Immature natural killer cell (primary cell): ENCODE data around the gene AMMECR1L. TPM values are rescaled to one million over a fixed set of nuclear protein-coding genes. Genes with fewer than 3 reads are reported as not detected.

Source experiments
- polyA plus RNA-seq, 3 donors: library from polyadenylated mRNA; unstranded; fragments of 300-500 nt; fragmentation: Illumina TruSeq; gene quantifications; one replicate each; pipeline ENCODE4 v1.2.3, GENCODE V29; 2021

Gene AMMECR1L
- polyA plus RNA-seq, 3 donors from 2014 or later = 2.7 to 7.8 (median 4.2) TPM

Other genes with a start within 250 kb of the AMMECR1L start
- not detected for gene GPR17, start 239.8 kb downstream of the AMMECR1L start, polyA plus RNA-seq
- under 1 TPM in 1 of 3 donors, not detected in 2; 0.40 TPM for gene LIMS2, start 210.4 kb downstream of the AMMECR1L start, polyA plus RNA-seq
- 1 to 10 TPM in 2 of 3 donors, not detected in 1; 1.3 to 3.4 TPM for gene SFT2D3, start 184.5 kb downstream of the AMMECR1L start, polyA plus RNA-seq
- 10 to 100 TPM; 18.6 to 49.8 (median 22.6) TPM for gene WDR33, start 74.8 kb downstream of the AMMECR1L start, polyA plus RNA-seq
- 10 to 100 TPM; 35.8 to 41.3 (median 35.9) TPM for gene POLR2D, start 27.8 kb downstream of the AMMECR1L start, polyA plus RNA-seq
- gene SAP130, start 142.1 kb upstream of the AMMECR1L start, polyA plus RNA-seq = 10 to 100 TPM in 1 of 3 donors, 1 to 10 TPM in 2; 3.9 to 13.9 (median 4.4) TPM
- gene UGGT1, start 205.2 kb upstream of the AMMECR1L start, polyA plus RNA-seq = 10 to 100 TPM; 10.9 to 32.4 (median 11.2) TPM